ENCODE results near the gene GCNT2.

GCNT2 gene

GRCh38 chr6:10520468-10520867, 683 bp upstream of the GCNT2 start:
- H3K9ac ChIP-seq (ENCODE audit: low read length) = peak overlapping the region; percentile 47; the same call in 1 of the 2 replicates

GRCh38 chr6:10522929-10523573, 1.9 kb downstream of the GCNT2 start:
- Histone ChIP-seq H3K36me3 (ENCODE audit: insufficient read depth, low read length) (no peaks in the 10 kb centered on the region), H3K4me2 (ENCODE audit: low read length) (no peak overlapping the region; the same call in 1 of the 2 replicates), H3K4me3 (ENCODE audit: low read depth, low read length, poor library complexity, severe bottlenecking) (no peak overlapping the region), H3K9ac (ENCODE audit: low read length) (no peak overlapping the region), H3F3A (ENCODE audit: insufficient read depth, low read length) (peaks cover 5% of the 10 kb centered on the region; the same call in 1 of the 2 replicates), H3K9me3 (ENCODE audit: low read length) (no peaks in the 10 kb centered on the region), H3K27ac (ENCODE audit: low read depth, low read length, poor library complexity, severe bottlenecking) (no peak overlapping the region), H3K4me1 (ENCODE audit: insufficient read depth, low read length, severe bottlenecking) (peaks cover 55% of the 10 kb centered on the region), H3K79me2 (ENCODE audit: insufficient read depth, low read length) (no peaks in the 10 kb centered on the region), H3K9me2 (ENCODE audit: low read depth, low read length) (no peaks in the 10 kb centered on the region), H4K20me1 (ENCODE audit: insufficient read depth, low read length) (no peaks in the 10 kb centered on the region), H3K27me3 (ENCODE audit: insufficient read depth, low read length) (no peaks in the 10 kb centered on the region), H2AFZ (ENCODE audit: low read length) (no peak overlapping the region)
- no peak for TF ChIP-seq EZH2 (IDR thresholded peaks at IDR 0.05; ENCODE audit: borderline replicate concordance, low read length)

More at GRCh38 chr6:10520468-10520867, 683 bp upstream of the GCNT2 start:
- no peak for TF ChIP-seq EZH2 (IDR thresholded peaks at IDR 0.05; ENCODE audit: borderline replicate concordance, low read length)
- TF ChIP-seq, protein P1, sequence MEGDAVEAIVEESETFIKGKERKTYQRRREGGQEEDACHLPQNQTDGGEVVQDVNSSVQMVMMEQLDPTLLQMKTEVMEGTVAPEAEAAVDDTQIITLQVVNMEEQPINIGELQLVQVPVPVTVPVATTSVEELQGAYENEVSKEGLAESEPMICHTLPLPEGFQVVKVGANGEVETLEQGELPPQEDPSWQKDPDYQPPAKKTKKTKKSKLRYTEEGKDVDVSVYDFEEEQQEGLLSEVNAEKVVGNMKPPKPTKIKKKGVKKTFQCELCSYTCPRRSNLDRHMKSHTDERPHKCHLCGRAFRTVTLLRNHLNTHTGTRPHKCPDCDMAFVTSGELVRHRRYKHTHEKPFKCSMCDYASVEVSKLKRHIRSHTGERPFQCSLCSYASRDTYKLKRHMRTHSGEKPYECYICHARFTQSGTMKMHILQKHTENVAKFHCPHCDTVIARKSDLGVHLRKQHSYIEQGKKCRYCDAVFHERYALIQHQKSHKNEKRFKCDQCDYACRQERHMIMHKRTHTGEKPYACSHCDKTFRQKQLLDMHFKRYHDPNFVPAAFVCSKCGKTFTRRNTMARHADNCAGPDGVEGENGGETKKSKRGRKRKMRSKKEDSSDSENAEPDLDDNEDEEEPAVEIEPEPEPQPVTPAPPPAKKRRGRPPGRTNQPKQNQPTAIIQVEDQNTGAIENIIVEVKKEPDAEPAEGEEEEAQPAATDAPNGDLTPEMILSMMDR (IDR thresholded peaks at IDR 0.05; ENCODE audit: low read length) = no peak
- peak overlapping the region; percentile 52; the same call in 1 of the 2 replicates for H2AFZ ChIP-seq (ENCODE audit: low read length)
- H3K27me3 ChIP-seq (ENCODE audit: insufficient read depth, low read length) = no peaks in the 10 kb centered on the region
- no peaks in the 10 kb centered on the region for H3F3A ChIP-seq (ENCODE audit: insufficient read depth, low read length)
- peaks cover 46% of the 10 kb centered on the region for H3K4me1 ChIP-seq (ENCODE audit: insufficient read depth, low read length, severe bottlenecking)
- H3K4me3 ChIP-seq (ENCODE audit: low read depth, low read length, poor library complexity, severe bottlenecking) = peak overlapping the region; percentile 40
- H3K79me2 ChIP-seq (ENCODE audit: insufficient read depth, low read length) = no peaks in the 10 kb centered on the region
- H3K4me2 ChIP-seq (ENCODE audit: low read length) = peak overlapping the region; percentile 70
- no peaks in the 10 kb centered on the region for H4K20me1 ChIP-seq (ENCODE audit: insufficient read depth, low read length)
- H3K36me3 ChIP-seq (ENCODE audit: insufficient read depth, low read length) = no peaks in the 10 kb centered on the region
- H3K9me3 ChIP-seq (ENCODE audit: low read length) = no peaks in the 10 kb centered on the region
- H3K27ac ChIP-seq (ENCODE audit: low read depth, low read length, poor library complexity, severe bottlenecking) = peak overlapping the region; percentile 68
- H3K9me2 ChIP-seq (ENCODE audit: low read depth, low read length) = no peaks in the 10 kb centered on the region

DNA sequence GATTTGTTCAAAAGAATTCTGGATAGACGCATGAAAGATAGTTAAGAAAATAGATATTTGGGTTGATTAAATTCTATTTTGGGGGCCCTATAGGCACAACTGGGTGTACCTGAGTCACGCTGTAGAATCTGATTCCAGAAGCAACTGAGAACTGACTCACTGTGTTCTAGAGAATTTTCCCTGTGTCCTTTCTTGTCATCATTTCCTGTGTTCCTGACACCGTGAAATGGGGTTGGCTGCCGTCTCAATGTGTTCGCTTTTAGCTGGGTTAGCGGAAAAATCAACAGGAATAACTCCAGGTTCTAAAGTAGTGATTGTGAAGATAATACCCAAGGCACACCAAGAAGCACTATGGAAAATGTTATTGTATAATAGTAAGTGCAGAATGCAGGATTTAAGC, 5.0 kb downstream of the GCNT2 start:
- H3K9me3 ChIP-seq (ENCODE audit: low read length) = no peaks in the 10 kb centered on the region
- no peaks in the 10 kb centered on the region for H3K27me3 ChIP-seq (ENCODE audit: insufficient read depth, low read length)
- no peak overlapping the region for H3K4me3 ChIP-seq (ENCODE audit: low read depth, low read length, poor library complexity, severe bottlenecking)
- no peaks in the 10 kb centered on the region for H4K20me1 ChIP-seq (ENCODE audit: insufficient read depth, low read length)
- no peak overlapping the region for H2AFZ ChIP-seq (ENCODE audit: low read length)
- H3K27ac ChIP-seq (ENCODE audit: low read depth, low read length, poor library complexity, severe bottlenecking) = peak overlapping the region; percentile 20
- no peak overlapping the region for H3K4me2 ChIP-seq (ENCODE audit: low read length)
- H3K79me2 ChIP-seq (ENCODE audit: insufficient read depth, low read length) = peaks cover 18% of the 10 kb centered on the region
- H3K36me3 ChIP-seq (ENCODE audit: insufficient read depth, low read length) = peaks cover 3% of the 10 kb centered on the region; the same call in 1 of the 2 replicates
- no peak overlapping the region for H3K9ac ChIP-seq (ENCODE audit: low read length)
- peaks cover 6% of the 10 kb centered on the region; the same call in 1 of the 2 replicates for H3F3A ChIP-seq (ENCODE audit: insufficient read depth, low read length)
- TF ChIP-seq, protein P1 (IDR thresholded peaks at IDR 0.05; ENCODE audit: low read length) = no peak
- no peak for TF ChIP-seq EZH2 (IDR thresholded peaks at IDR 0.05; ENCODE audit: borderline replicate concordance, low read length)
- peaks cover 45% of the 10 kb centered on the region for H3K4me1 ChIP-seq (ENCODE audit: insufficient read depth, low read length, severe bottlenecking)
- H3K9me2 ChIP-seq (ENCODE audit: low read depth, low read length) = no peaks in the 10 kb centered on the region
